NCI-H2196 (cell line): ENCODE data around the gene TAS2R8.
"Not testable (repeated sequence)": the region's sequence is repeated elsewhere in the genome, so short reads cannot be mapped to it uniquely, and the experiment has no call there.

Experiments
- DNase-seq: peaks from one replicate; lab custom pipeline; 2025; ENCODE audit not compliant: unreplicated experiment; lab: John Stamatoyannopoulos, UW

TAS2R8 gene

GRCh38 chr12:10807186-10807585 is at the start of gene TAS2R8:
TSS of gene TAS2R8 (minus strand) at chr12:10807286. CDS start at chr12:10806980, 306 bp downstream.
- no peak for DNase-seq

- no peak for DNase-seq
Measured at GRCh38 chr12:10855807-10856206, 48.7 kb upstream of the TAS2R8 start.

GRCh38 chr12:10853776-10854175 is 46.7 kb upstream of the TAS2R8 start:
- no peak for DNase-seq

- DNase-seq: no peak
Measured at GRCh38 chr12:10851243-10851858, 44.3 kb upstream of the TAS2R8 start.

- no peak for DNase-seq
Measured at GRCh38 chr12:10849425-10849878, 42.4 kb upstream of the TAS2R8 start, which contains the start of gene PRR4. TSS of gene PRR4 (minus strand) at chr12:10849475. CDS start at chr12:10849437, 38 bp downstream.

GRCh38 chr12:10847744-10848143 is 40.7 kb upstream of the TAS2R8 start:
- no peak for DNase-seq

GRCh38 chr12:10842862-10843261 is 35.8 kb upstream of the TAS2R8 start:
- no peak for DNase-seq

- no peak for DNase-seq
Measured at GRCh38 chr12:10838461-10838860, 31.4 kb upstream of the TAS2R8 start.

GRCh38 chr12:10829994-10830393 is 22.9 kb upstream of the TAS2R8 start:
- no peak for DNase-seq

- DNase-seq: no peak
Measured at GRCh38 chr12:10826258-10826657, 19.2 kb upstream of the TAS2R8 start, which contains the start of gene TAS2R10. TSS of gene TAS2R10 (minus strand) at chr12:10826358. CDS start at chr12:10826269, 89 bp downstream.

- DNase-seq: no peak
Measured at GRCh38 chr12:10824957-10825356, 17.9 kb upstream of the TAS2R8 start.

GRCh38 chr12:10811883-10812536 is 4.9 kb upstream of the TAS2R8 start:
- no peak for DNase-seq

- DNase-seq: no peak
Measured at GRCh38 chr12:10810068-10810467, 3.0 kb upstream of the TAS2R8 start, which contains the start of gene TAS2R9. TSS of gene TAS2R9 (minus strand) at chr12:10810168. CDS start at chr12:10810075, 93 bp downstream.

GRCh38 chr12:10802587-10802986 is 4.5 kb downstream of the TAS2R8 start, which contains the start of gene TAS2R7:
TSS of gene TAS2R7 (minus strand) at chr12:10802627. CDS start at chr12:10802570, 57 bp downstream.
- no peak for DNase-seq

GRCh38 chr12:10801741-10802140 is 5.3 kb downstream of the TAS2R8 start:
- DNase-seq: no peak

- DNase-seq: no peak
Measured at GRCh38 chr12:10794222-10794621, 12.9 kb downstream of the TAS2R8 start.

GRCh38 chr12:10791769-10792168 is 15.3 kb downstream of the TAS2R8 start:
- not testable (repeated sequence) for DNase-seq

- DNase-seq: no peak
Measured at GRCh38 chr12:10783252-10783651, 23.8 kb downstream of the TAS2R8 start.

GRCh38 chr12:10779103-10779502 is 28.0 kb downstream of the TAS2R8 start:
- DNase-seq: no peak

GRCh38 chr12:10771132-10771733 is 35.9 kb downstream of the TAS2R8 start:
- DNase-seq: no peak

GRCh38 chr12:10759657-10760056 is 47.4 kb downstream of the TAS2R8 start:
- no peak for DNase-seq

GRCh38 chr12:10756194-10756593 is 50.9 kb downstream of the TAS2R8 start:
- DNase-seq: no peak
